Measurements from ENCODE around the gene C6orf120. TPM values are rescaled to one million over a fixed set of nuclear protein-coding genes. Genes with fewer than 3 reads are reported as not detected.
A peak's percentile ranks its signal among the peaks of the same experiment; 100 is the strongest.

Gene C6orf120
- total RNA-seq, 1 experiment from 2014 or later = 12.5 TPM

- H2AFZ ChIP-seq = peak within 1 kb of the TSS; percentile 90
- TSS peak; percentile 89 for BruUV-seq (replicated peaks)
- peak within 1 kb of the TSS; percentile 81 for H3K27ac ChIP-seq
- TF ChIP-seq CTCF (conservative IDR thresholded peaks at IDR 0.05) = no peak
- TF ChIP-seq EZH2 (IDR thresholded peaks at IDR 0.05; ENCODE audit: low read depth) = no peak
- DNase-seq = peak; percentile 74 to 87
- peaks cover 29% of the 10 kb centered on the region for H3K79me2 ChIP-seq (ENCODE audit: low read depth)
- ChIA-PET POLR2A (ENCODE audit: unreplicated experiment) (no interaction called here), CTCF (no interaction called here)
- H3K27me3 ChIP-seq (ENCODE audit: insufficient read depth, low read depth) = no peaks in the 10 kb centered on the region
- H3K4me1 ChIP-seq (replicated peaks; ENCODE audit: insufficient read depth) = peaks cover 14% of the 10 kb centered on the region
- H3K36me3 ChIP-seq (ENCODE audit: low read depth) = no peaks in the 10 kb centered on the region
- H3K9me3 ChIP-seq (ENCODE audit: insufficient read depth, low read depth) = no peaks in the 10 kb centered on the region
- H3K4me3 ChIP-seq = peak within 1 kb of the TSS; percentile 82
- no peaks in the 10 kb centered on the region for H3F3A ChIP-seq (ENCODE audit: insufficient read depth, low read depth)
- no peaks in the 10 kb centered on the region for H3K9me2 ChIP-seq (ENCODE audit: insufficient read depth)
- peak within 1 kb of the TSS; percentile 95 for H3K4me2 ChIP-seq
- H4K20me1 ChIP-seq (ENCODE audit: insufficient read depth) = 0 out of 2 replicates have a peak, but pooled peaks cover 2% of the 10 kb centered on the region
- intact Hi-C loops (cut with micrococcal nuclease; ENCODE audit: unreplicated experiment) = loop anchor here (1.0 to 2.0 kb wide), 2 partner anchors 27 to 49 kb away; partner anchors contain the start of genes C6orf120, PHF10 and WDR27
Observed at GRCh38 chr6:169751242-169752073, 49.5 kb downstream of the C6orf120 start, which contains the start of the genes DYNLT2 and ERMARD. Gene DYNLT2 (minus strand): TSS chr6:169751572. CDS start chr6:169751458, 114 bp downstream. Gene ERMARD (plus strand): TSS chr6:169751622. CDS start chr6:169751658, 36 bp downstream.

GRCh38 chr6:169752074-169752623, 50.2 kb downstream of the C6orf120 start:
- H3K4me3 ChIP-seq = peak overlapping the region; percentile 82
- BruUV-seq (replicated peaks) = no TSS peak
- DNase-seq = no peak

More at GRCh38 chr6:169752074-169752623, 50.2 kb downstream of the C6orf120 start:
- H3K27me3 ChIP-seq (ENCODE audit: insufficient read depth, low read depth) = no peaks in the 10 kb centered on the region
- ChIA-PET CTCF (no interaction called here), POLR2A (ENCODE audit: unreplicated experiment) (no interaction called here)
- no peaks in the 10 kb centered on the region for H3F3A ChIP-seq (ENCODE audit: insufficient read depth, low read depth)
- peak overlapping the region; percentile 95 for H3K4me2 ChIP-seq
- TF ChIP-seq EZH2 (IDR thresholded peaks at IDR 0.05; ENCODE audit: low read depth) (no peak), CTCF (conservative IDR thresholded peaks at IDR 0.05) (no peak)
- peak overlapping the region; percentile 90 for H2AFZ ChIP-seq
- H3K9me2 ChIP-seq (ENCODE audit: insufficient read depth) = no peaks in the 10 kb centered on the region
- H3K27ac ChIP-seq = peak overlapping the region; percentile 81
- H3K36me3 ChIP-seq (ENCODE audit: low read depth) = no peaks in the 10 kb centered on the region
- intact Hi-C loops (cut with micrococcal nuclease; ENCODE audit: unreplicated experiment) = no loop called here
- H3K79me2 ChIP-seq (ENCODE audit: low read depth) = peaks cover 29% of the 10 kb centered on the region
- no peaks in the 10 kb centered on the region for H3K9me3 ChIP-seq (ENCODE audit: insufficient read depth, low read depth)
- peaks cover 14% of the 10 kb centered on the region for H3K4me1 ChIP-seq (replicated peaks; ENCODE audit: insufficient read depth)
- H4K20me1 ChIP-seq (ENCODE audit: insufficient read depth) = no peaks in the 10 kb centered on the region

Other genes with a start within 250 kb of the C6orf120 start
- 54.2 and 66.5 TPM in 2 replicates for gene WDR27, start 97 bp upstream of the C6orf120 start, total RNA-seq (2021)
- 20.8 and 21.7 TPM in 2 replicates for gene PHF10, start 22.4 kb downstream of the C6orf120 start, total RNA-seq (2021)
- gene DYNLT2, start 49.4 kb downstream of the C6orf120 start, total RNA-seq (2021) = 1.4 and 1.5 TPM in 2 replicates
- gene ERMARD, start 49.5 kb downstream of the C6orf120 start, total RNA-seq (2021) = 19.3 and 28.2 TPM in 2 replicates

Measured in PC-9 (cell line).